SK-N-SH treated with all-trans-retinoic acid at 6 μM for 48 hours (cell line): ENCODE measurements around the gene ZNF708.

Experiments
- CREB5 ChIP-seq: fragments of 250-450 bp; sonication (Bioruptor Pico); IDR thresholded peaks from 2 replicates; pipeline ENCODE4 v1.5.1; 2020; ENCODE audit warnings: low read depth, mild to moderate bottlenecking, moderate library complexity
- ISL1 ChIP-seq: fragments of 250-450 bp; sonication (Bioruptor Pico); IDR thresholded peaks from 2 replicates; pipeline ENCODE4 v2.1.2; 2022; ENCODE audit warnings: mild to moderate bottlenecking, moderate library complexity
- POU6F1 ChIP-seq: fragments of 250-450 bp; sonication (Bioruptor Pico); IDR thresholded peaks from 2 replicates; pipeline ENCODE4 v1.8.0; 2021; ENCODE audit warnings: low read depth, mild to moderate bottlenecking, moderate library complexity, borderline replicate concordance
- SNAI2 ChIP-seq: fragments of 250-450 bp; sonication (Bioruptor Pico); IDR thresholded peaks from 2 replicates; pipeline ENCODE4 v1.5.0; 2020; ENCODE audit warnings: mild to moderate bottlenecking, moderate library complexity
- TOX ChIP-seq: fragments of 250-450 bp; sonication (Bioruptor Pico); IDR thresholded peaks from 2 replicates; pipeline ENCODE4 v1.8.0; 2021; ENCODE audit warnings: mild to moderate bottlenecking, moderate library complexity, borderline replicate concordance
- ZC3H10 ChIP-seq: fragments of 250-450 bp; sonication (Bioruptor Pico); IDR thresholded peaks from 2 replicates; pipeline ENCODE4 v1.5.1; 2021; ENCODE audit warnings: mild to moderate bottlenecking, moderate library complexity
- ZFP3 ChIP-seq: fragments of 250-450 bp; sonication (Bioruptor Pico); IDR thresholded peaks from 2 replicates; pipeline ENCODE4 v1.5.0; 2020; ENCODE audit warnings: mild to moderate bottlenecking, moderate library complexity
- ZNF565 ChIP-seq: fragments of 450-650 bp; formaldehyde crosslinking; conservative IDR thresholded peaks from 2 replicates; pipeline ENCODE4 v1.5.0; 2020; ENCODE audit warnings: low read depth, mild to moderate bottlenecking, moderate library complexity

GRCh38 chr19:21323000-21323399 lies 6.2 kb downstream of the ZNF708 start:
- TF ChIP-seq TOX (CRISPR knock-in tag) (no peak), ZNF565 (CRISPR knock-in tag) (no peak), SNAI2 (CRISPR knock-in tag) (no peak), CREB5 (CRISPR knock-in tag) (no peak), ZFP3 (no peak), ZC3H10 (CRISPR knock-in tag) (no peak), POU6F1 (no peak), ISL1 (CRISPR knock-in tag) (no peak)
